MCF 10A (cell line): ENCODE measurements around the gene MARCO. TPM values are rescaled to one million over a fixed set of nuclear protein-coding genes. Genes with fewer than 3 reads are reported as not detected.

Source experiments
- BruUV-seq: library from RNA; stranded (reverse); fragments of 400-500 nt; replicated peaks from 2 replicates; lab custom pipeline; 2021; lab: Mats Ljungman, UMichigan
- CTCF ChIA-PET: fragments of 300-600 bp; sonication (Branson Sonifier 250); formaldehyde crosslinking; extraction: SDS; loops from one replicate; lab custom pipeline; 2021; ENCODE audit warnings: antibody characterized with exemption, inconsistent platforms; lab: Yijun Ruan, JAX
- POLR2A ChIA-PET: fragments of 300-600, 350-650 bp; sonication (Branson Sonifier 250); formaldehyde crosslinking; extraction: SDS; loops from one replicate; lab custom pipeline; 2020; ENCODE audit warnings: antibody characterized with exemption, inconsistent platforms; lab: Yijun Ruan, JAX
- DNase-seq: peaks from one replicate; pipeline ENCODE4 v3.0.0-alpha.2; 2018; ENCODE audit not compliant: unreplicated experiment
- H3K27ac Mint-ChIP-seq: one replicate; pipeline ENCODE4 v1.8.0; 2022; ENCODE audit warnings: mild to moderate bottlenecking, low read depth, mixed read lengths; ENCODE audit not compliant: unreplicated experiment
- H3K27me3 Mint-ChIP-seq: one replicate; pipeline ENCODE4 v1.8.0; 2022; ENCODE audit warnings: mixed read lengths; ENCODE audit not compliant: insufficient read depth, unreplicated experiment
- H3K36me3 Mint-ChIP-seq: one replicate; pipeline ENCODE4 v1.8.0; 2022; ENCODE audit warnings: mild to moderate bottlenecking, moderate library complexity, mixed read lengths; ENCODE audit not compliant: insufficient read depth, unreplicated experiment
- H3K4me1 Mint-ChIP-seq: one replicate; pipeline ENCODE4 v1.8.0; 2022; ENCODE audit warnings: mixed read lengths; ENCODE audit not compliant: insufficient read depth, unreplicated experiment
- H3K4me3 Mint-ChIP-seq: one replicate; pipeline ENCODE4 v1.8.0; 2022; ENCODE audit warnings: mild to moderate bottlenecking, moderate library complexity, mixed read lengths; ENCODE audit not compliant: unreplicated experiment
- H3K9me3 Mint-ChIP-seq: one replicate; pipeline ENCODE4 v1.8.0; 2022; ENCODE audit warnings: mixed read lengths; ENCODE audit not compliant: unreplicated experiment
- CTCF ChIP-seq: fragments of 200-600 bp; IDR thresholded peaks from one replicate; pipeline ENCODE4 v1.8.0; 2022; ENCODE audit warnings: antibody characterized with exemption, mild to moderate bottlenecking; ENCODE audit not compliant: unreplicated experiment
- intact Hi-C: fragments of 100-400 bp; cut with micrococcal nuclease; formaldehyde crosslinking; loops from 2 replicates; pipeline ENCODE4 v1.14.1; 2022
- total RNA-seq: library from RNA; stranded (reverse); gene quantifications from 2 replicates; pipeline ENCODE4 v1.2.3, GENCODE V29; 2022

MARCO gene
- total RNA-seq, 1 experiment from 2014 or later: 1.5 TPM

GRCh38 chr2:119011910-119012209, 69.9 kb downstream of the MARCO start:
- CTCF ChIA-PET: no interaction called here
- intact Hi-C loops: loop anchor here (5.0 kb wide), 1 partner anchor 465 kb away; no protein-coding TSS in a partner anchor
- Mint-ChIP-seq H3K36me3 (no peaks in the 10 kb centered on the region), H3K27ac (no peak overlapping the region), H3K9me3 (no peaks in the 10 kb centered on the region), H3K4me3 (no peak overlapping the region), H3K4me1 (no peaks in the 10 kb centered on the region), H3K27me3 (peaks cover 42% of the 10 kb centered on the region)
- no peak for DNase-seq
- BruUV-seq: no TSS peak
- POLR2A ChIA-PET: no interaction called here
- TF ChIP-seq CTCF: no peak

- no peaks in the 10 kb centered on the region for H3K4me1 Mint-ChIP-seq
- BruUV-seq: no TSS peak
- no peak for TF ChIP-seq CTCF
- no peaks in the 10 kb centered on the region for H3K9me3 Mint-ChIP-seq
- ChIA-PET POLR2A (no interaction called here), CTCF (interaction anchor here (0.6 to 1.7 kb wide), 2 partner anchors 41 to 58 kb away, joined by 3 to 4 read pairs; no protein-coding TSS in a partner anchor)
- no peak overlapping the region for H3K4me3 Mint-ChIP-seq
- H3K27me3 Mint-ChIP-seq: peaks cover 49% of the 10 kb centered on the region
- H3K27ac Mint-ChIP-seq: no peak overlapping the region
- intact Hi-C loops: loop anchor here (5.0 kb wide), 1 partner anchor 465 kb away; no protein-coding TSS in a partner anchor
- no peak for DNase-seq
- no peaks in the 10 kb centered on the region for H3K36me3 Mint-ChIP-seq
Measured at GRCh38 chr2:119012345-119013301, 70.6 kb downstream of the MARCO start.

- no peaks in the 10 kb centered on the region for H3K36me3 Mint-ChIP-seq
- peaks cover 56% of the 10 kb centered on the region for H3K27me3 Mint-ChIP-seq
- no peak overlapping the region for H3K27ac Mint-ChIP-seq
- no TSS peak for BruUV-seq
- TF ChIP-seq CTCF: no peak
- H3K4me1 Mint-ChIP-seq: no peaks in the 10 kb centered on the region
- CTCF ChIA-PET: interaction anchor here (0.6 to 1.7 kb wide), 2 partner anchors 42 to 59 kb away, joined by 3 to 4 read pairs; no protein-coding TSS in a partner anchor
- POLR2A ChIA-PET: no interaction called here
- H3K9me3 Mint-ChIP-seq: no peaks in the 10 kb centered on the region
- intact Hi-C loops: loop anchor here (5.0 kb wide), 1 partner anchor 464 kb away; no protein-coding TSS in a partner anchor
- DNase-seq: no peak
- no peak overlapping the region for H3K4me3 Mint-ChIP-seq
Measured at GRCh38 chr2:119013671-119014070, 71.7 kb downstream of the MARCO start.

GRCh38 chr2:119015845-119016244, 73.9 kb downstream of the MARCO start:
- Mint-ChIP-seq H3K36me3 (no peaks in the 10 kb centered on the region), H3K27ac (no peak overlapping the region), H3K4me3 (no peak overlapping the region), H3K27me3 (peaks cover 34% of the 10 kb centered on the region), H3K4me1 (no peaks in the 10 kb centered on the region), H3K9me3 (no peaks in the 10 kb centered on the region)
- intact Hi-C loops: no loop called here
- ChIA-PET POLR2A (no interaction called here), CTCF (interaction anchor here (0.5 to 1.3 kb wide), 2 partner anchors 106 to 133 kb away, joined by 3 to 4 read pairs; no protein-coding TSS in a partner anchor)
- TF ChIP-seq CTCF: no peak
- no TSS peak for BruUV-seq
- DNase-seq: no peak
